ENCODE results near the gene CFTR.

The CFTR gene

GRCh38 chr7:117715784-117716445, 236.1 kb downstream of the CFTR start:
- H3K4me3 ChIP-seq (ENCODE audit: low read depth, low read length), result no peak overlapping the region
- no peak for DNase-seq (ENCODE audit: low read depth)

GRCh38 chr7:117716707-117717299, 237.0 kb downstream of the CFTR start:
- H3K4me3 ChIP-seq (ENCODE audit: low read depth, low read length), result no peak overlapping the region
- DNase-seq (ENCODE audit: low read depth), result no peak

GRCh38 chr7:117717357-117717756, 237.5 kb downstream of the CFTR start:
- H3K4me3 ChIP-seq (ENCODE audit: low read depth, low read length), result no peak overlapping the region
- DNase-seq (ENCODE audit: low read depth), result no peak

Measured in skeletal muscle cell (primary cell).